HepG2 (cell line): ENCODE data around the gene NEDD8. TPM values are rescaled to one million over a fixed set of nuclear protein-coding genes. Genes with fewer than 3 reads are reported as not detected.
A peak's percentile ranks its signal among the peaks of the same experiment; 100 is the strongest.

Experiments used
- ATAD3A ChIP-seq: sonication (generic); formaldehyde crosslinking; IDR thresholded peaks from 2 replicates; pipeline ENCODE4 v1.4.0; 2020; ENCODE audit warnings: missing genetic modification reagents
- CENPX ChIP-seq: sonication (generic); formaldehyde crosslinking; IDR thresholded peaks from 2 replicates; pipeline ENCODE4 v1.9.0; 2021; ENCODE audit warnings: mild to moderate bottlenecking, missing genetic modification reagents, moderate library complexity
- KLF15 ChIP-seq: sonication (generic); formaldehyde crosslinking; IDR thresholded peaks from 2 replicates; pipeline ENCODE4 v1.8.1; 2023; ENCODE audit warnings: borderline replicate concordance, mild to moderate bottlenecking, inconsistent platforms, missing genetic modification reagents, mixed read lengths
- SMC3 ChIP-seq: IDR thresholded peaks from 2 replicates; pipeline ENCODE4 v1.6.1; 2011; ENCODE audit warnings: low read length, improper control_type of control experiment
- U2AF1 ChIP-seq: fragments of 200-400 bp; formaldehyde crosslinking; optimal IDR thresholded peaks from 2 replicates; pipeline ENCODE3; 2017; ENCODE audit warnings: mild to moderate bottlenecking, low read depth, low read length
- XRCC5 ChIP-seq: fragments of 200-400 bp; formaldehyde crosslinking; optimal IDR thresholded peaks from 2 replicates; pipeline ENCODE3; 2017; ENCODE audit warnings: mild to moderate bottlenecking, low read length
- ZNF12 ChIP-seq: sonication (generic); formaldehyde crosslinking; IDR thresholded peaks from 2 replicates; pipeline ENCODE4 v1.5.0; 2020; ENCODE audit warnings: missing genetic modification reagents
- ZNF451 ChIP-seq: sonication (generic); formaldehyde crosslinking; IDR thresholded peaks from 2 replicates; pipeline ENCODE4 v1.5.0; 2020; ENCODE audit warnings: mild to moderate bottlenecking, missing genetic modification reagents
- ZNF556 ChIP-seq: sonication (generic); formaldehyde crosslinking; IDR thresholded peaks from 2 replicates; pipeline ENCODE4 v1.4.0; 2020; ENCODE audit warnings: mild to moderate bottlenecking, missing genetic modification reagents, borderline replicate concordance
- ZNF766 ChIP-seq: sonication (generic); formaldehyde crosslinking; IDR thresholded peaks from 2 replicates; pipeline ENCODE4 v1.5.0; 2020; ENCODE audit warnings: missing genetic modification reagents, borderline replicate concordance
- polyA plus RNA-seq, 8 experiments: library from polyadenylated mRNA; depleted of rRNA in 3 of 8; stranded (reverse) in 7 of 8; unstranded in 1 of 8; fragments of >200 nt; fragmentation: Illumina TruSeq in 4 of 8; extraction: Trizol in 4 of 8; gene quantifications; 2 replicates each; pipeline versions ENCODE4 v1.2.1 to v1.2.3, GENCODE V29; 2011 to 2016; ENCODE audit warnings: low read depth in 4 of 8, missing spikeins in 1 of 8, mixed read lengths in 1 of 8; ENCODE audit not compliant: insufficient read depth in 1 of 8
- total RNA-seq, 5 experiments: library from RNA; depleted of rRNA; stranded (reverse); fragments of >200 nt; fragmentation: Illumina TruSeq; extraction: Trizol; gene quantifications; 2 replicates each; pipeline ENCODE4 v1.2.3, GENCODE V29; 2016; ENCODE audit warnings: low read depth in 1 of 5
- TF ChIP-seq, protein P1 (sequence below): sonication (generic); formaldehyde crosslinking; IDR thresholded peaks from 2 replicates; pipeline ENCODE4 v1.9.0; 2021; ENCODE audit warnings: missing genetic modification reagents, borderline replicate concordance
- TF ChIP-seq, protein P2 (sequence below): sonication (generic); formaldehyde crosslinking; IDR thresholded peaks from 2 replicates; pipeline ENCODE4 v1.4.0; 2020; ENCODE audit warnings: missing genetic modification reagents

NEDD8 gene
- total and polyA plus RNA-seq, 2 of the 13 experiments (the other 11 are each of a cell fraction or from before 2014, with no cell fraction given) = 535 to 713 TPM

DNA sequence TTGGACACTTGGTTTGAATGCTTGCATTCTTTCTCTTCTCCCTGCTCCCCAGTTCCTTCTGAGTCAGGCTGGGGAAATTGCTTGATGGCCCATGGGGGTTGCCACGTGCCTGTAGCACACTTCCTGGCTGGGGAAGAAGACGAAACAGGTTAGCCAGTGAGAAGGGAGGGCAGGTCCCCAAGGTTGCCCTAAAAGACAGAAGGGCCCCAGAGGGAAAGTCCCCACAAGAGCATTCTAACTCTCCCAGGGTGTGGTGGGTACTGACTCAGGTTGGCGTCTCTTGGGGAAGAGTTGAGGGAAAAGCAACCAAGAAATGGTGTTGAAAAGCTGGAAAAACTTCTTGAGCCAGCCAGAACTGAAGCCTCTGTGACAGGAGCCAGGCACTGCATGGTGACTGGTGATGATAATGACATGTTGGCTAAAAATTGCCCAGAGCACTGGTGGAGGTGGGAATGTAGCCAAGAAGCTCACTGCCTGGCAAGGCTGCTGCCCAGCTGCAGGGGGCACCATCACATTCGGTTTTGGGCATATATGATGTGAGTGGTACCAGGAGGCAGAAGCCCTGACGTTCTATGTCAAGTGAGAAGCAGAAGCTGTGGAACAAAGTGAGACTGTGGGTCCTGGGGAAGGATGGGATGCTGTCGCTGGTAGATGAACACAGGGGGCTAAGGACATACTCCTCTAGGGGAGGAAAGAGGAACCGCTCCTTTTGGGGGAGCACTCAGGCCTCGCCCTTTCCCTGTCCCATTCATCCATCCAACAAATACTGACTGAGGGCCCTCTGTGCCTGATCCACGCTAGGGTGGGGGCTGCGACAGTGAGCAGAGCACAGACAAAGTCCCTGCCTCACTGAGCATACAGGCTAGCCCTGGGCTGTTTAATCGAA lies 47.4 kb upstream of the NEDD8 start (continued):
- TF ChIP-seq, protein P1, sequence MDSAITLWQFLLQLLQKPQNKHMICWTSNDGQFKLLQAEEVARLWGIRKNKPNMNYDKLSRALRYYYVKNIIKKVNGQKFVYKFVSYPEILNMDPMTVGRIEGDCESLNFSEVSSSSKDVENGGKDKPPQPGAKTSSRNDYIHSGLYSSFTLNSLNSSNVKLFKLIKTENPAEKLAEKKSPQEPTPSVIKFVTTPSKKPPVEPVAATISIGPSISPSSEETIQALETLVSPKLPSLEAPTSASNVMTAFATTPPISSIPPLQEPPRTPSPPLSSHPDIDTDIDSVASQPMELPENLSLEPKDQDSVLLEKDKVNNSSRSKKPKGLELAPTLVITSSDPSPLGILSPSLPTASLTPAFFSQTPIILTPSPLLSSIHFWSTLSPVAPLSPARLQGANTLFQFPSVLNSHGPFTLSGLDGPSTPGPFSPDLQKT (CRISPR knock-in tag) = no peak
- no peak for TF ChIP-seq ATAD3A (CRISPR knock-in tag)
- no peak for TF ChIP-seq SMC3
- no peak for TF ChIP-seq ZNF451 (CRISPR knock-in tag)
- no peak for TF ChIP-seq ZNF12 (CRISPR knock-in tag)
- peak; percentile 13 for TF ChIP-seq XRCC5
- no peak for TF ChIP-seq ZNF556
- TF ChIP-seq ZNF766 = no peak
- no peak for TF ChIP-seq CENPX (CRISPR knock-in tag)
- TF ChIP-seq U2AF1 = no peak
- TF ChIP-seq KLF15 (CRISPR knock-in tag) = 0 out of 2 replicates have a peak, but pooled peaks have one; percentile 27
- TF ChIP-seq, protein P2, sequence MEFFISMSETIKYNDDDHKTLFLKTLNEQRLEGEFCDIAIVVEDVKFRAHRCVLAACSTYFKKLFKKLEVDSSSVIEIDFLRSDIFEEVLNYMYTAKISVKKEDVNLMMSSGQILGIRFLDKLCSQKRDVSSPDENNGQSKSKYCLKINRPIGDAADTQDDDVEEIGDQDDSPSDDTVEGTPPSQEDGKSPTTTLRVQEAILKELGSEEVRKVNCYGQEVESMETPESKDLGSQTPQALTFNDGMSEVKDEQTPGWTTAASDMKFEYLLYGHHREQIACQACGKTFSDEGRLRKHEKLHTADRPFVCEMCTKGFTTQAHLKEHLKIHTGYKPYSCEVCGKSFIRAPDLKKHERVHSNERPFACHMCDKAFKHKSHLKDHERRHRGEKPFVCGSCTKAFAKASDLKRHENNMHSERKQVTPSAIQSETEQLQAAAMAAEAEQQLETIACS (CRISPR knock-in tag) = no peak
- TF ChIP-seq, all 625 proteins: peak for 7
